Panc1 (cell line): Measurements from ENCODE around the gene CRELD1. TPM values are rescaled to one million over a fixed set of nuclear protein-coding genes. Genes with fewer than 3 reads are reported as not detected.

Source experiments
- ATAC-seq: fragments of 200-7000 bp; cut with Tn5 transposase; 2 replicates; pipeline ENCODE4 v1.9.1; 2020; ENCODE audit warnings: mild to moderate bottlenecking, moderate library complexity
- BruUV-seq: library from RNA; stranded (reverse); fragments of 400-500 nt; replicated peaks from 2 replicates; lab custom pipeline; 2021; lab: Mats Ljungman, UMichigan
- CTCF ChIA-PET: fragments of 300-600 bp; sonication (Branson Sonifier 250); formaldehyde crosslinking; loops from one replicate; lab custom pipeline; 2022; ENCODE audit warnings: antibody characterized with exemption; lab: Charles Lee
- POLR2A ChIA-PET: fragments of 300-600 bp; sonication (Branson Sonifier 250); formaldehyde crosslinking; loops from one replicate; lab custom pipeline; 2022; ENCODE audit warnings: antibody characterized with exemption; lab: Charles Lee
- DNase-seq: peaks from one replicate; pipeline ENCODE4 v3.0.0-alpha.2; 2010; ENCODE audit warnings: low read depth, low spot score
- H3K27ac ChIP-seq: 2 replicates; pipeline ENCODE4 v1.5.1; 2011; ENCODE audit warnings: mild to moderate bottlenecking, low read length, inconsistent platforms
- H3K27me3 ChIP-seq: fragments of 200-500 bp; sonication (Bioruptor generic); 2 replicates; pipeline ENCODE4 v1.6.0; 2014; ENCODE audit warnings: low read length, inconsistent platforms; ENCODE audit not compliant: control insufficient read depth, insufficient read depth
- H3K36me3 ChIP-seq: fragments of 200-500 bp; sonication (Bioruptor generic); 2 replicates; pipeline ENCODE4 v1.5.1; 2014; ENCODE audit warnings: inconsistent platforms, mild to moderate bottlenecking, low read length, moderate library complexity; ENCODE audit not compliant: control insufficient read depth, insufficient read depth
- H3K4me1 ChIP-seq: 2 replicates; pipeline ENCODE4 v1.5.1; 2011; ENCODE audit warnings: inconsistent platforms, mild to moderate bottlenecking, low read length, moderate library complexity; ENCODE audit not compliant: control insufficient read depth, insufficient read depth
- H3K4me3 ChIP-seq, 2 experiments: 2 replicates each; pipeline ENCODE4 v1.5.1; 2011 to 2012; ENCODE audit warnings: low read depth in 2 of 2, low read length in 2 of 2, mild to moderate bottlenecking in 2 of 2, inconsistent platforms in 1 of 2, moderate library complexity in 1 of 2
- H3K9me3 ChIP-seq: fragments of 200-500 bp; sonication (Bioruptor generic); 2 replicates; pipeline ENCODE4 v1.5.1; 2014; ENCODE audit warnings: low read depth, mild to moderate bottlenecking, inconsistent platforms, low read length, moderate library complexity; ENCODE audit not compliant: control insufficient read depth, insufficient read depth
- POLR2AphosphoS5 ChIP-seq: IDR thresholded peaks from 2 replicates; pipeline ENCODE4 v1.6.1; 2012; ENCODE audit warnings: mild to moderate bottlenecking, low read depth, low read length, moderate library complexity
- SIN3A ChIP-seq: IDR thresholded peaks from 2 replicates; pipeline ENCODE4 v1.6.1; 2012; ENCODE audit warnings: low read depth, mild to moderate bottlenecking, low read length, moderate library complexity, borderline replicate concordance; ENCODE audit not compliant: insufficient read depth
- TCF7L2 ChIP-seq: IDR thresholded peaks from 2 replicates; pipeline ENCODE4 v1.6.1; 2011; ENCODE audit warnings: mild to moderate bottlenecking, low read depth, low read length, inconsistent platforms
- in situ Hi-C: cut with HindIII; loops from 2 replicates; pipeline ENCODE4 v1.10.0; 2016; ENCODE audit warnings: low sequenced_read_pairs, low pct_unique_long_range_greater_than_20kb
- intact Hi-C: fragments of 100-400 bp; cut with micrococcal nuclease; formaldehyde crosslinking; loops from one replicate; pipeline ENCODE4 v1.10.0; 2022; ENCODE audit not compliant: unreplicated experiment
- total RNA-seq: library from RNA; stranded (reverse); gene quantifications from one replicate; pipeline ENCODE4 v1.2.1, GENCODE V29; 2021; ENCODE audit not compliant: unreplicated experiment
- TF ChIP-seq, protein P1 (sequence below), 2 experiments: IDR thresholded peaks; 2 replicates each; pipeline ENCODE4 v1.6.1; 2011 to 2012; ENCODE audit warnings: low read depth in 2 of 2, control low read depth in 1 of 2, low read length in 1 of 2, mild to moderate bottlenecking in 1 of 2, moderate library complexity in 1 of 2; ENCODE audit not compliant: insufficient read depth in 1 of 2
- TF ChIP-seq, protein P2 (sequence below): fragments of 450-650 bp; IDR thresholded peaks from 2 replicates; pipeline ENCODE4 v1.5.1; 2017; ENCODE audit warnings: mild to moderate bottlenecking

The CRELD1 gene
- total RNA-seq, 1 experiment from 2014 or later = 15.4 TPM

DNA sequence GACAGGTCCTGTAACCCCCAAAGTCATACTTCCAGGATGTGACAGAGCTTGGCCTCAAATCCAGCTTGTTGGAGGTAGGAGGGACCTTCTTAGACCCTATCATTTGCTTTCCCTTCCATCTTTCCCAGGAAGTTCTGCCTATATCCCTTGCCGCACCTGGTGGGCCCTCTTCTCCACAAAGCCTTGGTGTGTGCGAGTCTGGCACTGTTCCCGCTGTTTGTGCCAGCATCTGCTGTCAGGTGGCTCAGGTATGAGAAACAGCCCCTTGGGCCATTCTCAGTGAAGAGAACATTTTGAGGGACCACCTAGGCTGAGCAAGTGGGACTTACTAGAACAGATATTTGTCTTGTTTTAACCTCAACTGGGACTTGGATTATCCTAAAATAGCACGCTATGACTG is 29.7 kb upstream of the CRELD1 start:
- no peaks in the 10 kb centered on the region for H3K36me3 ChIP-seq
- ATAC-seq (no peak), DNase-seq (no peak)
- intact Hi-C loops = no loop called here
- peaks cover 2% of the 10 kb centered on the region; the same call in 1 of the 2 replicates for H3K4me1 ChIP-seq
- in situ Hi-C loops = no loop called here
- TF ChIP-seq, protein P1, sequence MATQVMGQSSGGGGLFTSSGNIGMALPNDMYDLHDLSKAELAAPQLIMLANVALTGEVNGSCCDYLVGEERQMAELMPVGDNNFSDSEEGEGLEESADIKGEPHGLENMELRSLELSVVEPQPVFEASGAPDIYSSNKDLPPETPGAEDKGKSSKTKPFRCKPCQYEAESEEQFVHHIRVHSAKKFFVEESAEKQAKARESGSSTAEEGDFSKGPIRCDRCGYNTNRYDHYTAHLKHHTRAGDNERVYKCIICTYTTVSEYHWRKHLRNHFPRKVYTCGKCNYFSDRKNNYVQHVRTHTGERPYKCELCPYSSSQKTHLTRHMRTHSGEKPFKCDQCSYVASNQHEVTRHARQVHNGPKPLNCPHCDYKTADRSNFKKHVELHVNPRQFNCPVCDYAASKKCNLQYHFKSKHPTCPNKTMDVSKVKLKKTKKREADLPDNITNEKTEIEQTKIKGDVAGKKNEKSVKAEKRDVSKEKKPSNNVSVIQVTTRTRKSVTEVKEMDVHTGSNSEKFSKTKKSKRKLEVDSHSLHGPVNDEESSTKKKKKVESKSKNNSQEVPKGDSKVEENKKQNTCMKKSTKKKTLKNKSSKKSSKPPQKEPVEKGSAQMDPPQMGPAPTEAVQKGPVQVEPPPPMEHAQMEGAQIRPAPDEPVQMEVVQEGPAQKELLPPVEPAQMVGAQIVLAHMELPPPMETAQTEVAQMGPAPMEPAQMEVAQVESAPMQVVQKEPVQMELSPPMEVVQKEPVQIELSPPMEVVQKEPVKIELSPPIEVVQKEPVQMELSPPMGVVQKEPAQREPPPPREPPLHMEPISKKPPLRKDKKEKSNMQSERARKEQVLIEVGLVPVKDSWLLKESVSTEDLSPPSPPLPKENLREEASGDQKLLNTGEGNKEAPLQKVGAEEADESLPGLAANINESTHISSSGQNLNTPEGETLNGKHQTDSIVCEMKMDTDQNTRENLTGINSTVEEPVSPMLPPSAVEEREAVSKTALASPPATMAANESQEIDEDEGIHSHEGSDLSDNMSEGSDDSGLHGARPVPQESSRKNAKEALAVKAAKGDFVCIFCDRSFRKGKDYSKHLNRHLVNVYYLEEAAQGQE (IDR thresholded peaks at IDR 0.05; ENCODE audit: insufficient read depth in 1 of 2, low read depth in 2 of 2, low read length in 1 of 2) = no peak
- TF ChIP-seq TCF7L2 = no peak
- TF ChIP-seq, protein P2, sequence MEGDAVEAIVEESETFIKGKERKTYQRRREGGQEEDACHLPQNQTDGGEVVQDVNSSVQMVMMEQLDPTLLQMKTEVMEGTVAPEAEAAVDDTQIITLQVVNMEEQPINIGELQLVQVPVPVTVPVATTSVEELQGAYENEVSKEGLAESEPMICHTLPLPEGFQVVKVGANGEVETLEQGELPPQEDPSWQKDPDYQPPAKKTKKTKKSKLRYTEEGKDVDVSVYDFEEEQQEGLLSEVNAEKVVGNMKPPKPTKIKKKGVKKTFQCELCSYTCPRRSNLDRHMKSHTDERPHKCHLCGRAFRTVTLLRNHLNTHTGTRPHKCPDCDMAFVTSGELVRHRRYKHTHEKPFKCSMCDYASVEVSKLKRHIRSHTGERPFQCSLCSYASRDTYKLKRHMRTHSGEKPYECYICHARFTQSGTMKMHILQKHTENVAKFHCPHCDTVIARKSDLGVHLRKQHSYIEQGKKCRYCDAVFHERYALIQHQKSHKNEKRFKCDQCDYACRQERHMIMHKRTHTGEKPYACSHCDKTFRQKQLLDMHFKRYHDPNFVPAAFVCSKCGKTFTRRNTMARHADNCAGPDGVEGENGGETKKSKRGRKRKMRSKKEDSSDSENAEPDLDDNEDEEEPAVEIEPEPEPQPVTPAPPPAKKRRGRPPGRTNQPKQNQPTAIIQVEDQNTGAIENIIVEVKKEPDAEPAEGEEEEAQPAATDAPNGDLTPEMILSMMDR = no peak
- H3K27me3 ChIP-seq = no peaks in the 10 kb centered on the region
- ChIA-PET POLR2A (no interaction called here), CTCF (no interaction called here)
- no TSS peak for BruUV-seq
- no peaks in the 10 kb centered on the region for H3K9me3 ChIP-seq
- H3K4me3 ChIP-seq = no peak overlapping the region
- no peak overlapping the region for H3K27ac ChIP-seq

DNA sequence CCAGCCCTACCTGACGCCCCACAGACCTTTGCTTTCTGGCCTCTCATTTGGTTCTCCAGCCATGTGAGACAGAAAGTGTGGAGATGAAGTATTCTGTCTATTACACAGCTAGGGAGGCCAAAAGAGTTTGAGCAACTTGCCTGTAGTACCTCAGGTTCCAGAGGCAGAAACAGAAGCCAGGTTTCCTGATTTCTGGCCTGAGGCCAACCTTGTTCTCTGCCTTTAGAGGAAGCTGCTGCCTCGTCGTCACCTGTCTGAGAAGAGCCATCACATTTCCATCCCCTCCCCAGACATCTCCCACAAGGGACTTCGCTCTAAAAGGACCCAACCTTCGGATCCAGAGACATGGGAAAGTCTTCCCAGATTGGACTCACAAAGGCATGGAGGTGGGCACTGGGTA is 27.2 kb upstream of the CRELD1 start:
- ATAC-seq (no peak), DNase-seq (no peak)
- Histone ChIP-seq H3K27ac (no peak overlapping the region), H3K9me3 (no peaks in the 10 kb centered on the region), H3K4me3 (no peak overlapping the region), H3K4me1 (0 out of 2 replicates have a peak, but pooled peaks cover 2% of the 10 kb centered on the region), H3K27me3 (no peaks in the 10 kb centered on the region), H3K36me3 (no peaks in the 10 kb centered on the region)
- POLR2A ChIA-PET = no interaction called here
- in situ Hi-C loops = no loop called here
- CTCF ChIA-PET = no interaction called here
- TF ChIP-seq POLR2AphosphoS5 = no peak
- TF ChIP-seq, protein P2 = no peak
- TF ChIP-seq, protein P1 (IDR thresholded peaks at IDR 0.05; ENCODE audit: insufficient read depth in 1 of 2, low read depth in 2 of 2, low read length in 1 of 2) = no peak
- TF ChIP-seq SIN3A = no peak
- no peak for TF ChIP-seq TCF7L2
- intact Hi-C loops = no loop called here
- no TSS peak for BruUV-seq
